ENCODE measurements around the gene CUZD1. TPM values are rescaled to one million over a fixed set of nuclear protein-coding genes. Genes with fewer than 3 reads are reported as not detected.

Gene CUZD1
- total and polyA plus RNA-seq, 2 donors (not counting 1 experiment from before 2014, with no cell fraction given): 0.50 to 0.53 TPM

DNA sequence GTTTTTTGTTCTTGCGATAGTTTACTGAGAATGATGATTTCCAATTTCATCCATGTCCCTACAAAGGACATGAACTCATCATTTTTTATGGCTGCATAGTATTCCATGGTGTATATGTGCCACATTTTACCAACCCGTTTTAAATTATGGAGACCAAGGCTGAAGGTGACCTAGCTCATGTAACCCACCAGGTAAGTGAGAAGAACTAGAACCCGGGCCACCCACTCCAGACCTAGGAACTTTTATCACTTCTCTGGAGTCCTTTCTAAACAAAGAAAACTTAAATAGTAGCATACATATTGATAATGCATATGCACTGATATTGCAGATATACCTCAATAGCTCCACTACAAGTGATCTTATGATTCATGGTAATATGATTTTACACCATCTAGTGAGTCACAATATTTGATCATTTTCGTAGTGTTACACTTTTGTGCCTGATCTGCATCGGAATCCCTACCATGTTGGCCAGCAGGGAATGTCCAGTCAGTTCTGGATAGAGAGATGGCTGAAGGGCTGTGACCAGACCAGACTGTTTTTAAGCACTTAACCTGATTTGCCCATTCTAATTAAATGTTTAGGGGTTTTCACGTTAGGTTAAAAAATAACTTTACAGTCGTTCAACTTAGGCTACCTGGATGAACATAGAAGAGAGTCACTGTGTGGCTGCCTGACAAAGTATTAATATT, 15.2 kb downstream of the CUZD1 start:
- Histone ChIP-seq H3K27me3 (ENCODE audit: control insufficient read depth, insufficient read depth, low read length) (no peaks in the 10 kb centered on the region), H3K4me3 (replicated peaks in 1 of 4; ENCODE audit: control extremely low read depth in 1 of 4, insufficient read depth in 1 of 4, low read depth in 3 of 4, low read length in 4 of 4) (no peak overlapping the region), H4K20me1 (ENCODE audit: control insufficient read depth, extremely low read depth, insufficient read depth, low read length) (no peaks in the 10 kb centered on the region), H2AFZ (ENCODE audit: low read length) (no peak overlapping the region), H3K4me1 (ENCODE audit: control insufficient read depth, extremely low read depth, insufficient read depth, low read length) (no peaks in the 10 kb centered on the region), H3K4me2 (ENCODE audit: extremely low read depth, insufficient read depth, low read length) (no peak overlapping the region), H3K9me3 (ENCODE audit: control insufficient read depth, insufficient read depth, low read depth, low read length) (no peaks in the 10 kb centered on the region), H3K9ac (ENCODE audit: insufficient read depth, low read length) (no peak overlapping the region), H3K36me3 (ENCODE audit: control insufficient read depth, insufficient read depth, low read length) (no peaks in the 10 kb centered on the region), H3K27ac (ENCODE audit: insufficient read depth, low read length) (no peak overlapping the region), H3K79me2 (ENCODE audit: control insufficient read depth, insufficient read depth, low read length) (no peaks in the 10 kb centered on the region)
- no peak for TF ChIP-seq EZH2 (IDR thresholded peaks at IDR 0.05; ENCODE audit: low read length, missing control alignments)
- no peak for TF ChIP-seq CTCF (conservative IDR thresholded peaks at IDR 0.05 in 1 of 2, IDR thresholded peaks at IDR 0.05 in 1 of 2; ENCODE audit: low read depth in 1 of 2, low read length in 2 of 2)
- DNase-seq (ENCODE audit: low read depth in 2 of 2): no peak

- Histone ChIP-seq H3K27ac (ENCODE audit: insufficient read depth, low read length) (no peak overlapping the region), H3K4me3 (replicated peaks in 1 of 4; ENCODE audit: control extremely low read depth in 1 of 4, insufficient read depth in 1 of 4, low read depth in 3 of 4, low read length in 4 of 4) (no peak overlapping the region), H3K9me3 (ENCODE audit: control insufficient read depth, insufficient read depth, low read depth, low read length) (no peaks in the 10 kb centered on the region), H3K79me2 (ENCODE audit: control insufficient read depth, insufficient read depth, low read length) (no peaks in the 10 kb centered on the region), H3K9ac (ENCODE audit: insufficient read depth, low read length) (no peak overlapping the region), H3K27me3 (ENCODE audit: control insufficient read depth, insufficient read depth, low read length) (no peaks in the 10 kb centered on the region), H4K20me1 (ENCODE audit: control insufficient read depth, extremely low read depth, insufficient read depth, low read length) (no peaks in the 10 kb centered on the region), H3K4me1 (ENCODE audit: control insufficient read depth, extremely low read depth, insufficient read depth, low read length) (no peaks in the 10 kb centered on the region), H3K36me3 (ENCODE audit: control insufficient read depth, insufficient read depth, low read length) (no peaks in the 10 kb centered on the region), H2AFZ (ENCODE audit: low read length) (no peak overlapping the region), H3K4me2 (ENCODE audit: extremely low read depth, insufficient read depth, low read length) (no peak overlapping the region)
- TF ChIP-seq CTCF (conservative IDR thresholded peaks at IDR 0.05 in 1 of 2, IDR thresholded peaks at IDR 0.05 in 1 of 2; ENCODE audit: low read depth in 1 of 2, low read length in 2 of 2) (no peak), EZH2 (IDR thresholded peaks at IDR 0.05; ENCODE audit: low read length, missing control alignments) (no peak)
- no peak for DNase-seq (ENCODE audit: low read depth in 2 of 2)
Observed at GRCh38 chr10:122829454-122829853, 16.2 kb downstream of the CUZD1 start.

GRCh38 chr10:122828716-122829255, 16.9 kb downstream of the CUZD1 start:
- no peak overlapping the region for H3K27ac ChIP-seq (ENCODE audit: insufficient read depth, low read length)
- H3K36me3 ChIP-seq (ENCODE audit: control insufficient read depth, insufficient read depth, low read length): no peaks in the 10 kb centered on the region
- no peak overlapping the region for H3K9ac ChIP-seq (ENCODE audit: insufficient read depth, low read length)
- no peak for DNase-seq (ENCODE audit: low read depth in 2 of 2)
- H3K4me2 ChIP-seq (ENCODE audit: extremely low read depth, insufficient read depth, low read length): no peak overlapping the region
- H4K20me1 ChIP-seq (ENCODE audit: control insufficient read depth, extremely low read depth, insufficient read depth, low read length): no peaks in the 10 kb centered on the region
- H3K9me3 ChIP-seq (ENCODE audit: control insufficient read depth, insufficient read depth, low read depth, low read length): no peaks in the 10 kb centered on the region
- no peaks in the 10 kb centered on the region for H3K4me1 ChIP-seq (ENCODE audit: control insufficient read depth, extremely low read depth, insufficient read depth, low read length)
- no peaks in the 10 kb centered on the region for H3K27me3 ChIP-seq (ENCODE audit: control insufficient read depth, insufficient read depth, low read length)
- no peak overlapping the region for H3K4me3 ChIP-seq (replicated peaks in 1 of 4; ENCODE audit: control extremely low read depth in 1 of 4, insufficient read depth in 1 of 4, low read depth in 3 of 4, low read length in 4 of 4)
- TF ChIP-seq EZH2 (IDR thresholded peaks at IDR 0.05; ENCODE audit: low read length, missing control alignments) (no peak), CTCF (conservative IDR thresholded peaks at IDR 0.05 in 1 of 2, IDR thresholded peaks at IDR 0.05 in 1 of 2; ENCODE audit: low read depth in 1 of 2, low read length in 2 of 2) (no peak)
- no peak overlapping the region for H2AFZ ChIP-seq (ENCODE audit: low read length)
- H3K79me2 ChIP-seq (ENCODE audit: control insufficient read depth, insufficient read depth, low read length): no peaks in the 10 kb centered on the region

Measured in fibroblast of lung (primary cell).